Hematopoietic multipotent progenitor cell treated with erythropoietin and hydrocortisone succinate and interleukin-3 and kit ligand, for 4 days (in vitro differentiated cells): Measurements from ENCODE around the gene UBE4A.

Experiments
- DNase-seq: peaks from one replicate; pipeline ENCODE4 v3.0.0-alpha.2; 2015

UBE4A gene

GRCh38 chr11:118442301-118442700 is 82.9 kb downstream of the UBE4A start:
- DNase-seq, result no peak

GRCh38 chr11:118442908-118443589 is 83.6 kb downstream of the UBE4A start:
- DNase-seq, result no peak

GRCh38 chr11:118443590-118444218 is 84.3 kb downstream of the UBE4A start:
- DNase-seq, result no peak

GRCh38 chr11:118447423-118447822 is 88.0 kb downstream of the UBE4A start:
- DNase-seq, result no peak

GRCh38 chr11:118448294-118448693 is 88.9 kb downstream of the UBE4A start:
- DNase-seq, result no peak
